SK-N-SH (cell line): ENCODE data around the gene IRF9. TPM values are rescaled to one million over a fixed set of nuclear protein-coding genes. Genes with fewer than 3 reads are reported as not detected.
A peak's percentile ranks its signal among the peaks of the same experiment; 100 is the strongest.

Experiments
- CTCF ChIA-PET: fragments of 300-600, 350-600 bp; formaldehyde crosslinking; extraction: SDS; loops from one replicate; lab custom pipeline; 2021; lab: Yijun Ruan, JAX
- POLR2A ChIA-PET: fragments of 350-600 bp; sonication (Branson Sonifier 250); formaldehyde crosslinking; extraction: SDS; loops from one replicate; lab custom pipeline; 2020; ENCODE audit warnings: antibody characterized with exemption, inconsistent platforms; lab: Yijun Ruan, JAX
- DNase-seq: peaks from one replicate; pipeline ENCODE4 v3.0.0; 2012
- H2AFZ ChIP-seq: fragments of 200-600 bp; sonication (generic); 2 replicates; pipeline ENCODE4 v1.8.1; 2016; ENCODE audit warnings: antibody characterized with exemption, mild to moderate bottlenecking, low read depth
- H3F3A ChIP-seq: fragments of 200-600 bp; sonication (generic); replicated peaks from 2 replicates; pipeline ENCODE3; 2016; ENCODE audit warnings: antibody characterized with exemption, mild to moderate bottlenecking; ENCODE audit not compliant: insufficient read depth
- H3K27ac ChIP-seq, 2 experiments: fragments of 200-500 bp in 1 of 2; fragments of 200-600 bp in 1 of 2; sonication (Bioruptor generic) in 1 of 2; sonication (generic), shearing (Covaris generic) in 1 of 2; 2 replicates each; pipeline versions ENCODE4 v1.5.1 to v1.6.1; 2014 to 2016; ENCODE audit warnings: low read depth in 2 of 2, inconsistent platforms in 1 of 2, low read length in 1 of 2, mild to moderate bottlenecking in 1 of 2, mixed read lengths in 1 of 2
- H3K27me3 ChIP-seq: fragments of 200-600 bp; sonication (generic), shearing (Covaris generic); 2 replicates; pipeline ENCODE4 v1.6.1; 2016; ENCODE audit warnings: mixed run types; ENCODE audit not compliant: insufficient read depth
- H3K36me3 ChIP-seq, 2 experiments: fragments of 200-500 bp in 1 of 2; fragments of 200-600 bp in 1 of 2; sonication (Bioruptor generic) in 1 of 2; sonication (generic) in 1 of 2; replicated peaks in 1 of 2; 2 replicates each; pipeline versions ENCODE3 to v1.5.1; 2014 to 2016; ENCODE audit warnings: low read length in 1 of 2, mild to moderate bottlenecking in 1 of 2; ENCODE audit not compliant: insufficient read depth in 2 of 2, control insufficient read depth in 1 of 2
- H3K4me1 ChIP-seq, 2 experiments: fragments of 200-500 bp in 1 of 2; fragments of 200-600 bp in 1 of 2; sonication (Bioruptor generic) in 1 of 2; sonication (generic), shearing (Covaris generic) in 1 of 2; 2 replicates each; pipeline versions ENCODE4 v1.5.1 to v1.6.1; 2014 to 2016; ENCODE audit warnings: low read depth in 1 of 2, low read length in 1 of 2, mixed run types in 1 of 2; ENCODE audit not compliant: insufficient read depth in 2 of 2, control insufficient read depth in 1 of 2
- H3K4me2 ChIP-seq: fragments of 200-600 bp; sonication (generic), shearing (Covaris generic); 2 replicates; pipeline ENCODE4 v1.6.1; 2017; ENCODE audit warnings: mixed run types
- H3K4me3 ChIP-seq, 2 experiments: fragments of 200-500 bp in 1 of 2; fragments of 200-600 bp in 1 of 2; sonication (Bioruptor generic) in 1 of 2; sonication (generic), shearing (Covaris generic) in 1 of 2; 2 replicates each; pipeline versions ENCODE4 v1.5.1 to v1.8.1; 2014 to 2016; ENCODE audit warnings: low read depth in 2 of 2, inconsistent platforms in 1 of 2, low read length in 1 of 2, mild to moderate bottlenecking in 1 of 2, mixed read lengths in 1 of 2, moderate library complexity in 1 of 2
- H3K79me2 ChIP-seq: fragments of 200-600 bp; sonication (generic); 2 replicates; pipeline ENCODE4 v1.8.1; 2017; ENCODE audit warnings: mild to moderate bottlenecking; ENCODE audit not compliant: insufficient read depth
- H3K9ac ChIP-seq: fragments of 200-600 bp; sonication (generic); 2 replicates; pipeline ENCODE4 v1.6.1; 2017; ENCODE audit warnings: mixed run types
- H3K9me2 ChIP-seq: fragments of 200-600 bp; sonication (generic); 2 replicates; pipeline ENCODE4 v1.6.1; 2017; ENCODE audit warnings: mixed run types
- H3K9me3 ChIP-seq: fragments of 200-600 bp; sonication (generic); 2 replicates; pipeline ENCODE4 v1.6.1; 2017; ENCODE audit warnings: mixed run types, mild to moderate bottlenecking, moderate library complexity
- H4K20me1 ChIP-seq: fragments of 200-600 bp; sonication (generic); 2 replicates; pipeline ENCODE4 v1.6.1; 2017; ENCODE audit warnings: mild to moderate bottlenecking, mixed run types; ENCODE audit not compliant: insufficient read depth
- CHD2 ChIP-seq: fragments of 150-350 bp; IDR thresholded peaks from 2 replicates; pipeline ENCODE4 v1.6.1; 2018; ENCODE audit warnings: low read length; ENCODE audit not compliant: partially characterized antibody
- EZH2phosphoT487 ChIP-seq: fragments of 200-600 bp; sonication (generic); IDR thresholded peaks from 2 replicates; pipeline ENCODE4 v1.6.1; 2017; ENCODE audit warnings: low read depth, mixed run types, mild to moderate bottlenecking, antibody characterized with exemption, moderate library complexity, borderline replicate concordance
- FOSL2 ChIP-seq: IDR thresholded peaks from 2 replicates; pipeline ENCODE4 v1.4.0; 2012; ENCODE audit warnings: low read depth, mild to moderate bottlenecking, moderate library complexity, borderline replicate concordance
- IRF3 ChIP-seq: fragments of 150-350 bp; IDR thresholded peaks from 2 replicates; pipeline ENCODE4 v1.6.1; 2016; ENCODE audit warnings: mild to moderate bottlenecking, low read depth, low read length
- JUND ChIP-seq: IDR thresholded peaks from 2 replicates; pipeline ENCODE4 v1.4.0; 2012
- NFIC ChIP-seq: IDR thresholded peaks from 2 replicates; pipeline ENCODE4 v1.4.0; 2012; ENCODE audit warnings: borderline replicate concordance
- RCOR1 ChIP-seq: fragments of 150-350 bp; IDR thresholded peaks from 2 replicates; pipeline ENCODE4 v1.6.1; 2017; ENCODE audit warnings: antibody characterized with exemption, low read length
- RFX5 ChIP-seq: IDR thresholded peaks from 2 replicates; pipeline ENCODE4 v1.6.1; 2012; ENCODE audit warnings: mild to moderate bottlenecking, improper control_type of control experiment, low read length
- SMC3 ChIP-seq: IDR thresholded peaks from 2 replicates; pipeline ENCODE4 v1.6.1; 2012; ENCODE audit warnings: low read depth, low read length, improper control_type of control experiment
- TCF12 ChIP-seq: IDR thresholded peaks from 2 replicates; pipeline ENCODE4 v1.4.0; 2012
- TEAD4 ChIP-seq: IDR thresholded peaks from 2 replicates; pipeline ENCODE4 v1.4.0; 2012; ENCODE audit warnings: mild to moderate bottlenecking, borderline replicate concordance; ENCODE audit not compliant: insufficient read depth
- WGBS: methylation state at CpG from one replicate; pipeline ENCODE4 v1.1.6; 2017; ENCODE audit warnings: low lambda C conversion rate; 5-methylcytosine and 5-hydroxymethylcytosine counted together
- polyA plus RNA-seq, 3 experiments: library from polyadenylated mRNA; depleted of rRNA; stranded (reverse); fragments of >200 nt; gene quantifications; 2 replicates each; pipeline ENCODE4 v1.2.3, GENCODE V29; 2012
- TF ChIP-seq, protein P1 (sequence below): IDR thresholded peaks from 2 replicates; pipeline ENCODE4 v1.4.0; 2012; ENCODE audit warnings: low read depth
- TF ChIP-seq, protein P2 (sequence below): IDR thresholded peaks from 2 replicates; pipeline ENCODE4; 2012
- TF ChIP-seq, protein P3 (sequence below): IDR thresholded peaks from 2 replicates; pipeline ENCODE4 v1.6.1; 2012; ENCODE audit warnings: mild to moderate bottlenecking, low read depth, low read length, moderate library complexity

The IRF9 gene
- polyA plus RNA-seq, 1 of the 3 experiments (the other 2 are of a cell fraction) = 37.6 TPM

DNA sequence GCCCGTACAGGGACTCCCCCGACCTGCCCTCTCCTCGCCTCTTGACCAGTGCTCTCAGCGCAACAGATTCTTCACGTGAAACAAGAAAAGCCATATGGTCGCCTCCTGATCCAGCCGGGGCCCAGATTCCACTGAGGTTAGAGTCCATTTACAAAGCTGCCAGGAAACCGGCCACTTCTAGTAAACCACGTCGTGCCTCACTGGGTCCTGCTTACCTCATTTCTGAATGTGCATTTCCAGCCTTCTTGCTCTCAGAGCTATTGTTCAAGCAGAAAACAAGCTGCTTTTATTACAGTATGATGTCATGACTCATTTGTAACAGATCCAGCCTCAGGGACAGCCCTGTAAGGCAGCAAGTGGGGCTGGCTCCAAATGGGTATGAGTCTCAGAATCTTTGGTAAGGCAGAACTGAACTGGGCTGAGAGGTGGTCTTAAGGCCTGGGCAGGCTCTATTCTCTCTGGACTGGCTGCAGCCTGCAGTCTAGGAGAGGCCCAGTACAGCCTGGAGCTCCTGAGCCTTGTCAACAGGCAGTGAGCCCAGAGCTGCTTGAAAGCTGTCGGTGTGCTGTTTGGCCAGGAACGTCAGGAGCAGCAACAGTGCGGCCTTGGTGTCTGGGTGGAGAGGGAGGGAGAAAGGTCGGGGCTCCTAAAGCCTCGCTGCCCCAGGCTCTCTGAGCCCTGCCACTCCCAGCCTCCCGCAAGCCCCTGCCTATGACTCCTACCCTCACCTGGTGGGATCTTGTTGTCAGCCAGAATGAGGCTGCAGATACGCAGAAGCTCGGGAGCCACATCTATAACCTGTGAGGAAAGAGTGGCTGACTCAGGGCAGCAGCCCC is 19.1 kb downstream of the IRF9 start:
- peaks cover 8 to 82% of the 10 kb centered on the region in 2 experiments for H3K36me3 ChIP-seq
- WGBS = 79% methylated on average over 8 of the region's 18 CpGs
- H3K9ac ChIP-seq = no peak overlapping the region
- H3F3A ChIP-seq = peaks cover 11% of the 10 kb centered on the region
- TF ChIP-seq TCF12 (peak; percentile 9; the same call in 1 of the 2 replicates), FOSL2 (no peak; the same call in 1 of the 2 replicates), RFX5 (no peak), IRF3 (no peak)
- TF ChIP-seq, protein P1, sequence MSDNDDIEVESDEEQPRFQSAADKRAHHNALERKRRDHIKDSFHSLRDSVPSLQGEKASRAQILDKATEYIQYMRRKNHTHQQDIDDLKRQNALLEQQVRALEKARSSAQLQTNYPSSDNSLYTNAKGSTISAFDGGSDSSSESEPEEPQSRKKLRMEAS = no peak
- TF ChIP-seq, protein P2, sequence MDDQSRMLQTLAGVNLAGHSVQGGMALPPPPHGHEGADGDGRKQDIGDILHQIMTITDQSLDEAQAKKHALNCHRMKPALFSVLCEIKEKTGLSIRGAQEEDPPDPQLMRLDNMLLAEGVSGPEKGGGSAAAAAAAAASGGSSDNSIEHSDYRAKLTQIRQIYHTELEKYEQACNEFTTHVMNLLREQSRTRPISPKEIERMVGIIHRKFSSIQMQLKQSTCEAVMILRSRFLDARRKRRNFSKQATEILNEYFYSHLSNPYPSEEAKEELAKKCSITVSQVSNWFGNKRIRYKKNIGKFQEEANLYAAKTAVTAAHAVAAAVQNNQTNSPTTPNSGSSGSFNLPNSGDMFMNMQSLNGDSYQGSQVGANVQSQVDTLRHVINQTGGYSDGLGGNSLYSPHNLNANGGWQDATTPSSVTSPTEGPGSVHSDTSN = no peak
- H3K27me3 ChIP-seq = no peaks in the 10 kb centered on the region
- H3K9me3 ChIP-seq = no peaks in the 10 kb centered on the region
- ChIA-PET CTCF (interaction anchor here (0.9 to 2.4 kb wide), 3 partner anchors 19 to 72 kb away, joined by 3 to 11 read pairs (median 5); partner anchors contain the start of gene IRF9), POLR2A (interaction anchor here (0.6 to 3.3 kb wide), 5 partner anchors 8 to 20 kb away, joined by 4 to 21 read pairs (median 10); partner anchors contain the start of genes IPO4, IRF9, REC8 and TM9SF1)
- H3K4me3 ChIP-seq = no peak overlapping the region
- no peak for DNase-seq
- no peaks in the 10 kb centered on the region for H3K79me2 ChIP-seq
- H3K9me2 ChIP-seq = no peaks in the 10 kb centered on the region
- H3K27ac ChIP-seq = peak overlapping the region; percentile 8 to 16; a peak in 2 of 4 replicates
- H4K20me1 ChIP-seq = no peaks in the 10 kb centered on the region
- H3K4me2 ChIP-seq = no peak overlapping the region
- H2AFZ ChIP-seq = no peak overlapping the region
- peaks cover 0 to 12% of the 10 kb centered on the region in 2 experiments; a peak in 2 of 4 replicates for H3K4me1 ChIP-seq

DNA sequence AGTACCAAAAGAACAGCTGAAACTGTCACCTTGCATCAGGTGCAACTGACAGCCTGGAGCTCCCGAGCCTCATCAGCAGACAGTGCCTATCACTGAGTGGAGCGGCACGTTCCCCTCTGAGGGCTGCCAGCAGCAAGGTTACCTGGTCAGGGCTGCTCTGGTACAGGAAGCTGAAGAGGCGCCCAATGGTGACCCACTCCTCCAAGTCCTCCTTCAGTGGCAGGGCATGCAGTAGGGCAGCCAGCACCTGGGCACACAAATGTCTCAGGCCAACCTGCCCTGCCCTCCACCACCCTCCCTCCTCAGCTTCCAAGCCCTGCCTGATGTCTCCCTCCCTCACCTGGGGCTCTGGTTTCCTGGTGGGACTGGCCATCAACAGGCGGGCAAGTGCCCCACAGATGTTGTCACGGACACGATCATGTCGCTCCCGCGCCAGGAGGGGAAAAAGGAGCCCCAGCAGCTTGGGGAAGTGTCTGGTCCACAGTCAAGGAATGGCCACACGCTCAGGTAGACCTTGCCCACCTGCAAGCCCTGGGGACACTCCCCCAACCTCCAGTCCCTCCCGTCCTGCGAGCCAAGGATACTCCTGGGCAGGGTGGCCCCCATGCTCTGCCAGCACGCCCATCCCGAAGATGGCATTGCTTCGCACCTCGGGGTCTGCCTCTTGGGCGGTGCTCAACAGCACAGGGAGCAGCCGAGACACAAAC is 20.5 kb downstream of the IRF9 start:
- ChIA-PET CTCF (interaction anchor here (0.9 to 2.4 kb wide), 3 partner anchors 21 to 124 kb away, joined by 3 to 11 read pairs (median 3); partner anchors contain the start of gene IRF9), POLR2A (interaction anchor here (0.8 to 3.3 kb wide), 4 partner anchors 9 to 20 kb away, joined by 4 to 21 read pairs (median 10); partner anchors contain the start of genes IRF9, REC8 and TM9SF1)
- Histone ChIP-seq H3K9me2 (no peaks in the 10 kb centered on the region), H3K79me2 (peaks cover under 1% of the 10 kb centered on the region; the same call in 1 of the 2 replicates), H3K27me3 (no peaks in the 10 kb centered on the region), H3K9me3 (no peaks in the 10 kb centered on the region), H4K20me1 (no peaks in the 10 kb centered on the region), H3K4me3 (no peak overlapping the region), H3K27ac (no peak overlapping the region; a peak in 1 of 4 replicates), H3K9ac (no peak overlapping the region), H3F3A (peaks cover 11% of the 10 kb centered on the region), H3K4me2 (no peak overlapping the region), H2AFZ (no peak overlapping the region), H3K4me1 (peaks cover 0 to 11% of the 10 kb centered on the region in 2 experiments; a peak in 2 of 4 replicates), H3K36me3 (peaks cover 15 to 95% of the 10 kb centered on the region in 2 experiments)
- WGBS = 100% methylated on average over 2 of the region's 19 CpGs
- no peak for DNase-seq
- TF ChIP-seq EZH2phosphoT487 (no peak), TEAD4 (no peak), CHD2 (no peak), SMC3 (no peak), NFIC (no peak), IRF3 (no peak), RCOR1 (no peak), JUND (no peak)
- TF ChIP-seq, protein P3, sequence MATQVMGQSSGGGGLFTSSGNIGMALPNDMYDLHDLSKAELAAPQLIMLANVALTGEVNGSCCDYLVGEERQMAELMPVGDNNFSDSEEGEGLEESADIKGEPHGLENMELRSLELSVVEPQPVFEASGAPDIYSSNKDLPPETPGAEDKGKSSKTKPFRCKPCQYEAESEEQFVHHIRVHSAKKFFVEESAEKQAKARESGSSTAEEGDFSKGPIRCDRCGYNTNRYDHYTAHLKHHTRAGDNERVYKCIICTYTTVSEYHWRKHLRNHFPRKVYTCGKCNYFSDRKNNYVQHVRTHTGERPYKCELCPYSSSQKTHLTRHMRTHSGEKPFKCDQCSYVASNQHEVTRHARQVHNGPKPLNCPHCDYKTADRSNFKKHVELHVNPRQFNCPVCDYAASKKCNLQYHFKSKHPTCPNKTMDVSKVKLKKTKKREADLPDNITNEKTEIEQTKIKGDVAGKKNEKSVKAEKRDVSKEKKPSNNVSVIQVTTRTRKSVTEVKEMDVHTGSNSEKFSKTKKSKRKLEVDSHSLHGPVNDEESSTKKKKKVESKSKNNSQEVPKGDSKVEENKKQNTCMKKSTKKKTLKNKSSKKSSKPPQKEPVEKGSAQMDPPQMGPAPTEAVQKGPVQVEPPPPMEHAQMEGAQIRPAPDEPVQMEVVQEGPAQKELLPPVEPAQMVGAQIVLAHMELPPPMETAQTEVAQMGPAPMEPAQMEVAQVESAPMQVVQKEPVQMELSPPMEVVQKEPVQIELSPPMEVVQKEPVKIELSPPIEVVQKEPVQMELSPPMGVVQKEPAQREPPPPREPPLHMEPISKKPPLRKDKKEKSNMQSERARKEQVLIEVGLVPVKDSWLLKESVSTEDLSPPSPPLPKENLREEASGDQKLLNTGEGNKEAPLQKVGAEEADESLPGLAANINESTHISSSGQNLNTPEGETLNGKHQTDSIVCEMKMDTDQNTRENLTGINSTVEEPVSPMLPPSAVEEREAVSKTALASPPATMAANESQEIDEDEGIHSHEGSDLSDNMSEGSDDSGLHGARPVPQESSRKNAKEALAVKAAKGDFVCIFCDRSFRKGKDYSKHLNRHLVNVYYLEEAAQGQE = no peak
- TF ChIP-seq, protein P2 = no peak
